Panc1 (cell line): ENCODE results near the gene TRIM17. TPM values are rescaled to one million over a fixed set of nuclear protein-coding genes. Genes with fewer than 3 reads are reported as not detected.
A peak's percentile ranks its signal among the peaks of the same experiment; 100 is the strongest.

Experiments used
- ATAC-seq: fragments of 200-7000 bp; cut with Tn5 transposase; 2 replicates; pipeline ENCODE4 v1.9.1; 2020; ENCODE audit warnings: mild to moderate bottlenecking, moderate library complexity
- BruUV-seq: library from RNA; stranded (reverse); fragments of 400-500 nt; replicated peaks from 2 replicates; lab custom pipeline; 2021; lab: Mats Ljungman, UMichigan
- CTCF ChIA-PET: fragments of 300-600 bp; sonication (Branson Sonifier 250); formaldehyde crosslinking; loops from one replicate; lab custom pipeline; 2022; ENCODE audit warnings: antibody characterized with exemption; lab: Charles Lee
- POLR2A ChIA-PET: fragments of 300-600 bp; sonication (Branson Sonifier 250); formaldehyde crosslinking; loops from one replicate; lab custom pipeline; 2022; ENCODE audit warnings: antibody characterized with exemption; lab: Charles Lee
- DNase-seq: peaks from one replicate; pipeline ENCODE4 v3.0.0-alpha.2; 2010; ENCODE audit warnings: low read depth, low spot score
- H3K27ac ChIP-seq: 2 replicates; pipeline ENCODE4 v1.5.1; 2011; ENCODE audit warnings: mild to moderate bottlenecking, low read length, inconsistent platforms
- H3K27me3 ChIP-seq: fragments of 200-500 bp; sonication (Bioruptor generic); 2 replicates; pipeline ENCODE4 v1.6.0; 2014; ENCODE audit warnings: low read length, inconsistent platforms; ENCODE audit not compliant: control insufficient read depth, insufficient read depth
- H3K36me3 ChIP-seq: fragments of 200-500 bp; sonication (Bioruptor generic); 2 replicates; pipeline ENCODE4 v1.5.1; 2014; ENCODE audit warnings: inconsistent platforms, mild to moderate bottlenecking, low read length, moderate library complexity; ENCODE audit not compliant: control insufficient read depth, insufficient read depth
- H3K4me1 ChIP-seq: 2 replicates; pipeline ENCODE4 v1.5.1; 2011; ENCODE audit warnings: inconsistent platforms, mild to moderate bottlenecking, low read length, moderate library complexity; ENCODE audit not compliant: control insufficient read depth, insufficient read depth
- H3K4me3 ChIP-seq, 2 experiments: 2 replicates each; pipeline ENCODE4 v1.5.1; 2011 to 2012; ENCODE audit warnings: low read depth in 2 of 2, low read length in 2 of 2, mild to moderate bottlenecking in 2 of 2, inconsistent platforms in 1 of 2, moderate library complexity in 1 of 2
- H3K9me3 ChIP-seq: fragments of 200-500 bp; sonication (Bioruptor generic); 2 replicates; pipeline ENCODE4 v1.5.1; 2014; ENCODE audit warnings: low read depth, mild to moderate bottlenecking, inconsistent platforms, low read length, moderate library complexity; ENCODE audit not compliant: control insufficient read depth, insufficient read depth
- POLR2AphosphoS5 ChIP-seq: IDR thresholded peaks from 2 replicates; pipeline ENCODE4 v1.6.1; 2012; ENCODE audit warnings: mild to moderate bottlenecking, low read depth, low read length, moderate library complexity
- SIN3A ChIP-seq: IDR thresholded peaks from 2 replicates; pipeline ENCODE4 v1.6.1; 2012; ENCODE audit warnings: low read depth, mild to moderate bottlenecking, low read length, moderate library complexity, borderline replicate concordance; ENCODE audit not compliant: insufficient read depth
- TCF7L2 ChIP-seq: IDR thresholded peaks from 2 replicates; pipeline ENCODE4 v1.6.1; 2011; ENCODE audit warnings: mild to moderate bottlenecking, low read depth, low read length, inconsistent platforms
- in situ Hi-C: cut with HindIII; loops from 2 replicates; pipeline ENCODE4 v1.10.0; 2016; ENCODE audit warnings: low sequenced_read_pairs, low pct_unique_long_range_greater_than_20kb
- intact Hi-C: fragments of 100-400 bp; cut with micrococcal nuclease; formaldehyde crosslinking; loops from one replicate; pipeline ENCODE4 v1.10.0; 2022; ENCODE audit not compliant: unreplicated experiment
- total RNA-seq: library from RNA; stranded (reverse); gene quantifications from one replicate; pipeline ENCODE4 v1.2.1, GENCODE V29; 2021; ENCODE audit not compliant: unreplicated experiment
- TF ChIP-seq, protein P1 (sequence below): fragments of 450-650 bp; IDR thresholded peaks from 2 replicates; pipeline ENCODE4 v1.5.1; 2017; ENCODE audit warnings: mild to moderate bottlenecking
- TF ChIP-seq, protein P2 (sequence below), 2 experiments: IDR thresholded peaks; 2 replicates each; pipeline ENCODE4 v1.6.1; 2011 to 2012; ENCODE audit warnings: low read depth in 2 of 2, control low read depth in 1 of 2, low read length in 1 of 2, mild to moderate bottlenecking in 1 of 2, moderate library complexity in 1 of 2; ENCODE audit not compliant: insufficient read depth in 1 of 2

The TRIM17 gene
- total RNA-seq, 1 experiment from 2014 or later: 1.2 TPM

DNA sequence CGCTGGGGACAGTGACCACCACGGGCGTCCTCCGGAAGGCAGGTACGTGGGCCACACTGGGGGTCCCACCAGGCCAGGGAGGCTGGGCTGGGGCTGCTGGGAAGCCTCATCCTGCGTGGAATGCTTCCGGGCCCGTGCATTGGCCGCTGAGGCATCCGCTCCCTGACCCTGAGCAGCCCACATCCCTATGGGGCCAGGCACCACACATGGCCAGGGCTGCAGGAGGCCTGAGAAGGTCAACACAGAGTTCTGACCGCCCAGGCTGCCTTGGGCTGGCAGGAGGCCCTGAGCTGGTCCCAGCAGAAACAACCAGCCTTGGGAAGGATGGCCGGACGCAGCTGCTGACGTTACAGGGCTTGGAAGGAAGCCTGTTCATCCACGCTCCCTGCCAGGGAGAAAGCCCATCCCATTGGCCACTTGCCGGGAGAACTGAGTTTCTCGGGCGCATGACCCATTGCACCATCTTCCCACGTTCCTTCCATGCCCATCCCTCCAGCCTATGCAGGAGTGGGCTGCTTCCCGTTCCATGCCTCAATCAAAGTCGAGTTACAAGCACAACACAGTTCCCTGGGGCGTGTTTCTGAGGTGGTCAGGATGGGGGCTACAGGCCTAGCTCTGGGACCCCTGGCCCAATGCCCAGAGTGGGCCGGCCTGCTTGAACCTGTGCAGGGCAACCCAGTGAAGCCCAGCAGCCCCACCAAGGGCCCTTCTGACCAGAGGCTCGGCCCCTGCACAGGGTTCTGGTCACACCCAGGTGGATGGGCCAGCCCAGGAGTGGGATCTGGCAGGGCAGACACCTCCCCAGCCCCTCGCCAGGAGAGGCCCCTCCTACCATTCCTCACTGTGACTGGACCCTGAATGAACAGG is 41.7 kb downstream of the TRIM17 start:
- Histone ChIP-seq H3K27me3 (no peaks in the 10 kb centered on the region), H3K9me3 (no peaks in the 10 kb centered on the region), H3K4me1 (peaks cover 16% of the 10 kb centered on the region), H3K36me3 (no peaks in the 10 kb centered on the region), H3K27ac (no peak overlapping the region), H3K4me3 (no peak overlapping the region)
- BruUV-seq: no TSS peak
- in situ Hi-C loops (no loop called here), intact Hi-C loops (no loop called here)
- ATAC-seq (peak; percentile 22; the same call in 1 of the 2 replicates), DNase-seq (no peak)
- CTCF ChIA-PET: no interaction called here
- TF ChIP-seq SIN3A (no peak), TCF7L2 (no peak)
- TF ChIP-seq, protein P1, sequence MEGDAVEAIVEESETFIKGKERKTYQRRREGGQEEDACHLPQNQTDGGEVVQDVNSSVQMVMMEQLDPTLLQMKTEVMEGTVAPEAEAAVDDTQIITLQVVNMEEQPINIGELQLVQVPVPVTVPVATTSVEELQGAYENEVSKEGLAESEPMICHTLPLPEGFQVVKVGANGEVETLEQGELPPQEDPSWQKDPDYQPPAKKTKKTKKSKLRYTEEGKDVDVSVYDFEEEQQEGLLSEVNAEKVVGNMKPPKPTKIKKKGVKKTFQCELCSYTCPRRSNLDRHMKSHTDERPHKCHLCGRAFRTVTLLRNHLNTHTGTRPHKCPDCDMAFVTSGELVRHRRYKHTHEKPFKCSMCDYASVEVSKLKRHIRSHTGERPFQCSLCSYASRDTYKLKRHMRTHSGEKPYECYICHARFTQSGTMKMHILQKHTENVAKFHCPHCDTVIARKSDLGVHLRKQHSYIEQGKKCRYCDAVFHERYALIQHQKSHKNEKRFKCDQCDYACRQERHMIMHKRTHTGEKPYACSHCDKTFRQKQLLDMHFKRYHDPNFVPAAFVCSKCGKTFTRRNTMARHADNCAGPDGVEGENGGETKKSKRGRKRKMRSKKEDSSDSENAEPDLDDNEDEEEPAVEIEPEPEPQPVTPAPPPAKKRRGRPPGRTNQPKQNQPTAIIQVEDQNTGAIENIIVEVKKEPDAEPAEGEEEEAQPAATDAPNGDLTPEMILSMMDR: no peak
- POLR2A ChIA-PET: no interaction called here

DNA sequence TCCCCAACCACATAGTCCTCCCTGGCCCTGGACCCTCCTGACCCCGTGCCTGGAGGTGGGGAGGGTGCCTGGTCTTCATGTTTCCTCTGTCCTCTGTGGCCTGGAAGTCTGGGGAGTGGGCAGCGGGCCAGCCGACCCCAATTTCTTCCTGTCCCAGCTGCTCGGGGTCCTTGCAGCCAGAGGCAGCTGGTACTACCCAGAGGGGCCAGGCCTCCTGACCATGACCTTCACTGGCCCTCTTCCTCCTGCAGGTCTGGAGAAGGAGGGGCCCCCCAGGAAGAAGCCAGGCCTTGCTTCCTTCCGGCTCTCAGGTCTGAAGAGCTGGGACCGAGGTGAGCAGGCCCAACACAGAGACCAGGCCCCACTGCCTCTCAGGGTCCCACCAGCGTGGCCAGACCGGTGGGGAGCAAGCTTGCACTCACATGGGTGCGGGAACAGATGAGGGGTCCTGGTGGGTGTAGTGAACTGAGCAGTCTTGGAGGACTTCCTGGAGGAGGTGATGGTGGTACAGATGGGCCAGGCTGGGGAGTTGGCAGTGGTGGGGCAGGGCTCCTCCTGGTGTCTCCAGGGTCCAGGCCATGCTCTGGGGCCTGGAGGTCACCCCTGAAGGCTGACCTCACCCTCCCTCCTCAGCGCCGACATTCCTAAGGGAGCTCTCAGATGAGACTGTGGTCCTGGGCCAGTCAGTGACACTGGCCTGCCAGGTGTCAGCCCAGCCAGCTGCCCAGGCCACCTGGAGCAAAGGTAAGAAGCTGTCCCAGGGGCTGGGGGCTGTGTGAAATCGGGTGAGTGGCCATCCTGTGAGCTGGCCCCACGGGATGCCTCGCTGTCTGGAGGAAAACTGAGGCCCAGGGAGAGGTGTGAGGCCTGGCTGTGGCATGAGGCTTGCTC is 42.7 kb downstream of the TRIM17 start:
- DNase-seq: no peak
- H3K9me3 ChIP-seq: no peaks in the 10 kb centered on the region
- no peaks in the 10 kb centered on the region for H3K36me3 ChIP-seq
- TF ChIP-seq, protein P1: no peak
- TF ChIP-seq, protein P2, sequence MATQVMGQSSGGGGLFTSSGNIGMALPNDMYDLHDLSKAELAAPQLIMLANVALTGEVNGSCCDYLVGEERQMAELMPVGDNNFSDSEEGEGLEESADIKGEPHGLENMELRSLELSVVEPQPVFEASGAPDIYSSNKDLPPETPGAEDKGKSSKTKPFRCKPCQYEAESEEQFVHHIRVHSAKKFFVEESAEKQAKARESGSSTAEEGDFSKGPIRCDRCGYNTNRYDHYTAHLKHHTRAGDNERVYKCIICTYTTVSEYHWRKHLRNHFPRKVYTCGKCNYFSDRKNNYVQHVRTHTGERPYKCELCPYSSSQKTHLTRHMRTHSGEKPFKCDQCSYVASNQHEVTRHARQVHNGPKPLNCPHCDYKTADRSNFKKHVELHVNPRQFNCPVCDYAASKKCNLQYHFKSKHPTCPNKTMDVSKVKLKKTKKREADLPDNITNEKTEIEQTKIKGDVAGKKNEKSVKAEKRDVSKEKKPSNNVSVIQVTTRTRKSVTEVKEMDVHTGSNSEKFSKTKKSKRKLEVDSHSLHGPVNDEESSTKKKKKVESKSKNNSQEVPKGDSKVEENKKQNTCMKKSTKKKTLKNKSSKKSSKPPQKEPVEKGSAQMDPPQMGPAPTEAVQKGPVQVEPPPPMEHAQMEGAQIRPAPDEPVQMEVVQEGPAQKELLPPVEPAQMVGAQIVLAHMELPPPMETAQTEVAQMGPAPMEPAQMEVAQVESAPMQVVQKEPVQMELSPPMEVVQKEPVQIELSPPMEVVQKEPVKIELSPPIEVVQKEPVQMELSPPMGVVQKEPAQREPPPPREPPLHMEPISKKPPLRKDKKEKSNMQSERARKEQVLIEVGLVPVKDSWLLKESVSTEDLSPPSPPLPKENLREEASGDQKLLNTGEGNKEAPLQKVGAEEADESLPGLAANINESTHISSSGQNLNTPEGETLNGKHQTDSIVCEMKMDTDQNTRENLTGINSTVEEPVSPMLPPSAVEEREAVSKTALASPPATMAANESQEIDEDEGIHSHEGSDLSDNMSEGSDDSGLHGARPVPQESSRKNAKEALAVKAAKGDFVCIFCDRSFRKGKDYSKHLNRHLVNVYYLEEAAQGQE (IDR thresholded peaks at IDR 0.05; ENCODE audit: insufficient read depth in 1 of 2, low read depth in 2 of 2, low read length in 1 of 2): no peak
- no peak for TF ChIP-seq TCF7L2
- no peak for TF ChIP-seq POLR2AphosphoS5
- CTCF ChIA-PET: no interaction called here
- in situ Hi-C loops: no loop called here
- intact Hi-C loops: no loop called here
- H3K4me1 ChIP-seq: peaks cover 14% of the 10 kb centered on the region
- BruUV-seq: no TSS peak
- no peak for ATAC-seq
- POLR2A ChIA-PET: no interaction called here
- H3K27ac ChIP-seq: no peak overlapping the region
- no peak overlapping the region for H3K4me3 ChIP-seq
- no peaks in the 10 kb centered on the region for H3K27me3 ChIP-seq
